DOHH2 (cell line): ENCODE data around the gene KRTAP3-1.

Experiments used
- CTCF ChIP-seq: fragments of 200-600 bp; sonication (generic); IDR thresholded peaks from one replicate; pipeline ENCODE4 v1.5.1; 2014; ENCODE audit warnings: antibody characterized with exemption, mild to moderate bottlenecking, low read depth, low read length; ENCODE audit not compliant: poor library complexity, severe bottlenecking
- EZH2phosphoT487 ChIP-seq: fragments of 200-600 bp; sonication (generic); IDR thresholded peaks from 2 replicates; pipeline ENCODE4 v1.6.1; 2017; ENCODE audit warnings: borderline replicate concordance, mild to moderate bottlenecking, antibody characterized with exemption, low read length, moderate library complexity, mixed read lengths

- no peak for TF ChIP-seq CTCF
- TF ChIP-seq EZH2phosphoT487 = no peak
Observed at GRCh38 chr17:41048441-41048840, 39.5 kb upstream of the KRTAP3-1 start.
